ENCODE measurements around the gene SULT4A1.

SULT4A1 gene

DNA sequence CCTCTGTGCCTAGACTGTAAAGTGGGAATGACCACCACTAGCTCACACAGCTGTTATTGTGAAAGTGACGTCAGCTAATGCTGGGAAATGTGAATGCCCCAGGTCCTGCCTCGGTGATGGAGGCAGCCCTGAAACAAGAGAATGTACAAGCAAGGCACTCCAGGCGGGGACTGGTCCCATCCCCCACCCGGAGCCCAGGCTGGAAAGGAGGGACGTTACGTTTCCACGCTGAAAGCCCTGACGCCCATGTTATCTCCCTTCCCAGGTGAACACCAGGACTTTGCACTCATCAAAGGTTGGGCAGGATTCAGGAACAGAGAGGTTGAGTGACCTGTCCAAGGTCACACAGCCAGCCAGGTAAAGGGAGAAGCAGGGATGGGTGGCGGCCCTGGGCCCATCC is 784 bp downstream of the SULT4A1 start:
- no peak for FAIRE-seq
- no peak for DNase-seq (ENCODE audit: low spot score)

DNA sequence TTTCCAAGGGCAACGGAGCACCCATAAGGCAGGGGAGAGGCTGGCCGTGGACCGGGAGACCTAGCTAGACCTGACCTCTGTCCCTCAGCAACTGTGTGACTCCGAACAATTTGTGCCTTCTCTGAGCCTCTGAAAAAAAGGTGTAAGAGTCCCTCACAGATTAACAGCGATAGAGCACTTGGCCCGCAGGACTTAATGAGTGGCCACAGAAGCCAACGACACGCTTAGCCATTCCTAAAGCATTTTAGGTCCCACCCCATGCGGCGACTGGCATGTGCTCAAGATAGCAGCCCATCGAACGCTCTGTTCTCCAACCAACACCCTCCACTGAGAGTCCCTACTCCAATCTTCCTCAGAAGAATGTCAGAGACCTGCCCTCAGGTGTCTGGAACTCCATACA is 1.5 kb downstream of the SULT4A1 start:
- FAIRE-seq = no peak

DNA sequence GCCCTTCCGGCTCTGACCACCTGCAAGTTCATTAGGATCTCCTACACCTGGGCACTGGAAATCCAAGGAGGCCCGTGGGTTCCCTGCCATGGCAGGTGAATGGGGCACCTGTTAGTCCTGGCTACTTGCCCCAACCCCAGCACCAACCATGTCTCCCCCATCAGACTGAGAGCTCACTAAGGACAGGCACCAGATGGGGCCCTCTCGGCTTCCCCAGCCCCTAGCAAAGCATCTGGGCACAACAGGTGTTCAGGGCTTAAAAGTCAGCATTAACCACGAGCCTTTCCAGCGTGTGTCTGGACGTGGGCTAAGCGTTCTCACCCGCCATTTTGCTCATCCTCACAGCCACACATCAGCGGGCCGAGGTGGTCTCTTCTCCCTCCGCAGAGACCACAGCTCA is 2.2 kb downstream of the SULT4A1 start:
- FAIRE-seq = no peak
- no peak for DNase-seq (ENCODE audit: low spot score)

More for the DNA sequence above, 1.5 kb downstream of the SULT4A1 start:
- DNase-seq (ENCODE audit: low spot score) = no peak

DNA sequence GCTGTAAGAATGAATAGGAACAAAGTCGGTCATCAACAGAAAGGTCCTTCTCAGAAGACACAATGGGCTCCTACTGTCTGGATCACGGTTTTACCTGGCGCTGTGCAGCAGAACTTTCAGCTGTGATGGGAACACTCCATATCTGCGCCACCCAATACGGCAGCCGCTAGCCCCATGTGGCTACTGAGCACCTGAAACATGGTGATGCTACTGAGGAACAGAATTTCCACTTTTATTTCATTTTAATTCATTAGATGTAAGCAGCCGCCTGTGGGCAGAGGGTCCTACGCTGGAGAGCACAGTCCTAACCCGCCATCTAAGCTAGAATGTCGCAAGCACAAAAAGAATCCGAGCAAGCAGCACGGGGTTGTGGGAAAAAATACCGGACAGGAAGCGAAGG is 2.7 kb downstream of the SULT4A1 start:
- DNase-seq (ENCODE audit: low spot score) (no peak), FAIRE-seq (no peak)

DNA sequence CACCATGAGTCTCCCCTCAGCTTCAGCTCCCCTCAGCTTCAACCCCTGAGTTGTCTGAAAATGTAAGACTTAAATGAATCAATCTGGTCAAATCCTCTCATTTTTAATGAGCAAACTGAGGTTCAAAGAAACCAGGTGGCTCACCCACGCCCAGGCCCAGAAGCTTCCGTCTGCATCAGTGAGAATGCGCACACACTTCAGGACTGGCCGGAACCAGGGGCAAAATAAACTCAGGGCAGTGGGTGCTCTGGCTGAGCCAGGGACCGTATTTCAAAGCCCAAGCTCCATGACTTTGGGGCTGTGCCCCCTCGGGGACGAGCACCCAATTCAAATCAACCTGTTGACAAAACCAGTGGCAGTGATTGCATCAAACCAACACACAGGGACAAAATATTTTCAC is 3.1 kb downstream of the SULT4A1 start:
- FAIRE-seq = no peak
- no peak for DNase-seq (ENCODE audit: low spot score)

DNA sequence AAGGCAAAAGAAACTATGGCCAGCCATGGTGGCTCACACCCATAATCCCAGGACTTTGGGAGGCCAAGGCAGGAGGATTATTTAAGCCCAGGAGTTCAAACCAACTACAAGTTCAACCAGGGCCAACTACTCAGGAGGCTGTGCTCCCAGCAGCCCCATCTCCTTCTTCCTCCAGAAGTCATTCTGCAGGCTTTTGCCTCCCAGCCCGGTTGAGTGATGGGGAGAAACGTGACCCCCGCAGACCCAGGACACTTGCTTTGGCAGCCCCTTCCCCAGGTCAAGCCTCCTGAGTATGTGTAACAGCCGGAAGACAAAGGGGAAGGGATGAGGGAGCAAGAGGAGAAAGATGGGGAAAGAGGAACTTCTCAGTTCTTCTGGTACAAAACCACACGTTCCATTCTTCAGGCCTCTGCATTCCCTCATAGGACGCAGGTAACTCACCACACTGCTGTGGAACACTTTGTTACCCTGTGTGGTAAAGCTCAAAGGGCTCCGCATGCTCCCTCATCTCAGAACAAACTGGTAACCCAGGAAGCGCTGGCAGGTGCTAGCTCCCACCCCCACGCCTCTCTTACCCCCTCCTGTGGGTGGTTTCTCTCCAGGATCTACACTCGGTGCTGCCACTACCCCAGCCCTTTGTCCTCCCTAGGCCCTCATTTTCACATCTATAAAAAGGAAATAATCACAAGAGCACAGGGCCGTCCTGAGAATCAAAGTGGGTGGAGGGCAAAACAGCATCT is 4.0 kb downstream of the SULT4A1 start:
- no peak for FAIRE-seq
- DNase-seq (ENCODE audit: low spot score) = no peak

DNA sequence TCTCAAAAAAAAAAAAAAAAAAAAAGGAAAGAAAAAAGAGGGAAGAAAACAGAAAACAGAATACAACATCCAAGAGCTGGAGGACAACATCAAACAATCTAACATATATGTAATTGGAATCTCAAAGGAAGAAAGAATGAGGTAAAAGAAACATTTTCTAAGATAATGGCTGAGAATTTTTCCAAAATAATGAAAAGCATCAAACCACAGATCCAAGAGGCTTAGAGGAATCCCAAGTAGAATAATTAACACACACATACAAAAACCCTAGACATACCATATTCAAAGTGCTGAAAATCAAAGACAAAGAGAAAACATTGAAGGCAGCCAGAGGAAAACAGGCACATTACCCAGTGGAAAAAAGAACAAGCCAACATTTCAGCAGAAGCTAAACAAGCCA is 4.9 kb downstream of the SULT4A1 start:
- no peak for DNase-seq (ENCODE audit: low spot score)
- FAIRE-seq = no peak

DNA sequence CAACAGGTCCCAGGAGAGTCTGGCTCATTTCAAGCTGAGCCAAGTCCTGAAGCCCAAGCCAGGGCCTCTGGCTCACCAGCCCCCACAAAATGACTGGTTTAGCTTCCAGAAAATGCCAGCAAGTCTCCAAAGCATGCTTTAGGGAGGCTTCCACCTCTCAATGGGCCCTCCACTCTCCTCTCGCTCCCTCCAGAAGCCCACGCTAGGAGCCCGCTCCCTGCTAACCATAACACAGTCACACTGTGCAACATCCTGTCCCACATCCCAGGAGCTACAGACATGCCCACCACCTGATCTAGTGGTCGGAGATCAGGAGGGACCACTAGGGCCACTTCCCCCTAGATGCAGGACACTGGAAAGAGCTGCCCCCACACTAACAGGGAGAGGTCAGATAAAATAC is 6.9 kb downstream of the SULT4A1 start:
- DNase-seq (ENCODE audit: low spot score) = no peak
- no peak for FAIRE-seq

DNA sequence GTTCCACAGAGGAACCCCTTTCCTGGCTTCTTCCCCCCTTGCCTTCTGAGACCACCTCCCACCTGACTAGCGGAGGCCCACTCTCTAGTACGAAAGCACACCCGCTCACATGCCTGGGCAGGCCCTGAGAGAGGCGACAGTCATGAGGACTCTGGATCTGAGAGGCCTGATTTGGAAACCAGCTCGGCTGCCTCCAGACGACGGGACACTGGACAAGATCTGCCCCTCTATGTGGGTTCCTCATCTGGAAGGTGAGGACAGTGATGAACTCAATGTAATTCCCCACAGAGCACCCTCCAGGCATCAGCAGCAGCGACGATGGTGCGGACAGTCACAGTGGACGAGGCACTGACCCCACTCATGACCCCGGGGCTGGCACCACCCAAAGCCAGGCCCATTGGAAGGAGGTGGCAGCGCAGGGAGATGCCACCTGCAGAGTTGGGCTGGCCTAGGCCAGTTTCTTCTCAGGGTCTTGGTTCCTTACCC is 7.5 kb downstream of the SULT4A1 start:
- DNase-seq (ENCODE audit: low spot score) (no peak), FAIRE-seq (no peak)

DNA sequence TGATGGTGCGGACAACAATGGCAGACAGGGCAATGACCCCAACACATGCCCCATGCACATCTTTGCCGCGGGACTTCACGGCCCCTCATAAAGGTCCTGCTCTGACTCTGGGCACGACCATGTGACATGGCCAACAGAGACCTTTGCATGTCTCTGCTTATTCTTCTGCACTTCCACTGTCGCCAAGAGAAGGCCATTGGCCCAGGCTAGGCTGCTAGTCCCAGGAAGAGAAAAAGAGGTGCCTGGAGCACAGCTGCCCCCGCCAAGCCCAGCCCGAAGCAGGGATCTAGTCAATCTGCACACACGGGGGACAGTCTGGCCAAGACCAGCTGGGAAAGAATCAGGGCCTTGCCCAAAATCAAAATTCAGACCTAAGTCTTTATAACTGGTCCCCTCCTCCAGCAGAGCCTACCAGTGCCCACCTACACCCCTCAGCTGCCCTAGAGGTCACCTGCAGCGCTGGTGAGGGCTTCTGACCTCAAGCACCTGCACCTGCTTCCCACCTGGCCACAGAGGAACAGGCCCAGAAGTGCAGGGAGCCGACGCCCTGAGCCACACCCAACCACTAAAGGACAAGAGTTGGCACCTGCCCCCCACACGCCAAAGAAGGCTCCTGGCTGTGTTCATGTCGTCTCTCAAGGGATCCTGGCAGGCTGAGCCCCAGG is 8.1 kb downstream of the SULT4A1 start:
- FAIRE-seq (no peak), DNase-seq (ENCODE audit: low spot score) (no peak)

DNA sequence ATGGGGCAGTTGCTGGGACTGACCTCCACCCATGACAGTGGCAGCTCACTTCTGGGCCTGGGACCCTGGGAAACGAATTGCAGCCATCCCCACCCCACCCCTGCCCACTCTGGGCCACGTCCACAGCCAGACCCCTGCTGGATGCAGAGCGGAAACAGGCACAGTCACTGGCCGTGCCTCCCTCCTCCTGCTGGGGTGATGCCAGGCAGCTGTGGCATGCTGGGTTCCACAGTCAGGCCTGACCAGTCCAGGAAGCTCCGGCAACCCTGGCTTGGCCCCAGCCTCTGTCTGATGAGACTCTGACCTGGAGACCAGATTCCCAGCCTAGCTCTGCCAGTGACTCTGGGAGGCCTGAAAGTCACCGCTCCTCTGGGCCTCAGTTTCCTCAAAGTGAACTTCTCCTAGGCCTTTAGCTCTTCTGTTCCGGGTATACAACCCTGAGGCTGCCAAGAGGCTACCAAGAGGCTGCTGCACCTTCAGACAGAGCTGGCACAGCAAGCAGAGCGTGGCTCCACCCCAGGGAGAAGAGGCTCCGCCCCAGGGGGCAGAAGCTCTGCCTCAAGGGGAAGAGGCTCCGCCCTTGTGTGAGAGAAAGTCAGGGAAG is 8.9 kb downstream of the SULT4A1 start:
- FAIRE-seq (no peak), DNase-seq (ENCODE audit: low spot score) (no peak)

DNA sequence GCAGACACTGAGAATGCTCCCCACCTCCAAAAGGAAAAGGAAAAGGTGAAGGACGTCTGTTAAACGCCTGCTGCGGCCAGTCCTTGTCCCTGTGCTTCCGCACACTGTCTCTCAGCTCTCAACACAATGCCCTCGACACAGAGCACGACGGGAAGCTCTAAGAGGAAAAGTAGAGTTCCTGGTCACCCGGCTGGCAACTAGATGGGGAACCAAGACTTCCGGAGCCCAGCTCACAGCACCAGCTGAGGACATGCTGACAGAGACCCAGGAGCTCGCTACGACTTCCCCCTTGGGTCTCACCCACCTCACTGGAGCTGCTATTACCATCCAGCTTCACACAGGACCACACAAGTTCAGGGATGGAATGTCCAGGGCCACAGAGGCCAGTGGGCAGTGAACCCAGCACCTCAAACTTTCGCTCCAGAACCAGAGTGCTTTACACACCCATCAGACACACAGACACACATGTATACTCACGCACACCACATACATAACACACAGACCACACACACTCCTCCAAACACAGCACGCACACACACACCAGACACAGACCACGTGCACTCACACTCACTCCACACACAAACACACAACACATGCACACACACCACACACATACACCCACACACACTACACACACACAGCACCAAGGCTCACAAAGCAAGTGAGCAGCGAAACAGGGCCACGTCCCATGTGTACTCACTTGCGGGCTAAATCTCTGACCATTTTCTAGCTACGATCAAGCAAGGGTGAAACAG is 9.6 kb downstream of the SULT4A1 start:
- DNase-seq (ENCODE audit: low spot score) = no peak
- no peak for FAIRE-seq

DNA sequence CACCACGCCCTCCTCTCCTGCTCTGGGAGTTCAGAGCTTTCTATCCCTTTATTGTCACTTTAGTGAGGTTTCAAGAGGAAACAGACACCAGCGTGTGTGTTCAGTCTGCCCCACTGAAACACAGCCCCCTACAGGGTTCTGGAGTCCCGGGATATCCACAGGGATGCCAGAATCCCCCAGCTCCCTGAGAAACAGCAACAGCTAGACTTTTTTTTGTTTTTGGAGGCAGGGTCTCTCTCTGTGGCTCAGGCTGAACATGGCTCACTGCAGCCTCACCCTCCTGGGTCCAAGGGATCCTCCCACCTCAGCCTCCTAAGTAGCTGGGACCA is 10.4 kb downstream of the SULT4A1 start:
- DNase-seq (ENCODE audit: low spot score) (no peak), FAIRE-seq (no peak)

DNA sequence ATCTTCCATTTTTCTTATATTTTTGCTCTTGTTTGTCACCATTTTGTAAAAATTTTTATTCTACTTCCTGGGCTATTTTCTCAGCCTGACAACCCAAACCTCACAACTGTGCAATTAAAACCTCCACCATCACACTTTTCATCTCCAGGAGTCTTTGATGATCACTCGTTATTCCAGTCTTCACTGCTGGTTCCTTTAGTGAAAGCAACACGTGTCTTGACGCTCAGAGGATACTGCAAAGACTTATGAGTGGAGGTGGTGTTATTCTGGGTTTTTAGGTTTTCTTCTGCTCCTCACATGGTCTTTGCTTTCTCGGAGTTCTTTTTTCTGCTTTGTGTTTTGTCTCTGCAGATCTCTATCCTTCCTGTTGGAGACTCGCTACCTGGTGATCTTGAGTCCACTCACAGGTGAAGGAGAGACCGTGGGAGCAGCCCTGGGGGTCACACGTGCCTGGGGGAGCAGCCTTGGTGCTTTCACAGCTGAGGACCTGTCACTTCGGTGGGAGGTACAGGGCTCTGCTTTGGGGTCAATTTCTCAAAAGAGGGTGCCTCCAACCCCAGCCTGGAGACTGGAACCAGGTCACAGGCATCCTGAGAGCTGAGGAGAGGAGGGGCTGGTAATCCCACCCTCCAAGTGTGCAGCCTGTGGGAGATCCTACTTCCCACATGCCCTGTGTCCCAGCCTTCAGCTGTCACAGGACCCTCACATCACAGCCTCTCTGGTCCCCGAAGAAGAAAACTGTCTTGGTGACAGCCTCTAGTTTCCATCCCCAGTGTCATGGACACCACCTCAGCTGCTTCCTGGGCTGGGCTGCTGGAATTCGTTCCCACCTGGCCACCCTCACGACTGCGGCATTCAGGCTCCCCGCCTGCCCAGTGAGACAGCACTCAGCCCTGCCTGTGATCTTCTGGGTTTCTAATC is 11.0 kb downstream of the SULT4A1 start:
- DNase-seq (ENCODE audit: low spot score) (no peak), FAIRE-seq (no peak)

DNA sequence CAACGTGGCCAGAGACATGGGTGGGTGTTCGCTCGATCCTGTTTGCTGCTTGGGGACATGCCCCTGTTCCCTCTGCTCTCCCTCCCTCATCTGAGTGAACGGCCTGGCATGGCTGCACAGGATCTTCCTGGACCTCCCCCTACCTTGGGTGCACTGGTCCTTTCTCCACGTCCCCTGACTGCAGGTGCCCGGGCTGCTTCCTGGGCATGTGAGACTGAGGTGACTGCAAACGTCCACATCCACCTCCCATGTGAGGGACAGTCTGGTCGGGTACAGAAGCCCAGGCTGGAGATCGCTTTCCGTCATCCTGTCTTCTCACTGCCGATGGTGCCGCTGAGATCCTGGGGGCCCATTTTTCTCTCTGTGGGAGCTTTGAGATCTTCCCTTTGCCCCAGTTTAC is 11.8 kb downstream of the SULT4A1 start:
- FAIRE-seq (no peak), DNase-seq (ENCODE audit: low spot score) (no peak)

DNA sequence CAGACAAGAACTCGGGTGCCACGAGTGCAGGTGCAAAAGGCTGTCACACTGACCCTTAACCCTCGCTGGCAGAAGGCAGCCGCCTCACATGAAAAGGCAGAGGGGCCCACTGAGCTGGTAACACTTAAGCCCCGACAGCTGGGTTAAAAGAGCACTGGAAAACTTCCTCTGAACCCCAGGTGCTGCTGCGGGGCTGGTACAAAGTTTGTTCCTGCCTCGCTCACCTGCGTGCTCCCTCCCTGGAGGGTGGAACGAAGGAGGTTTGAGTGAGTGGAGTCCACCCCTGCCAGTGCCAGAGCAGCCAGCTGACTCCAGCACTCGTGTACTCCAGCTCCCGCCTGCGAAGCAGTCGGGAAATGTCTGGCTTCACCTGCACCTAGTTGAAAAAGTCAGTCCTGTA is 12.6 kb downstream of the SULT4A1 start:
- FAIRE-seq (no peak), DNase-seq (ENCODE audit: low spot score) (no peak)

DNA sequence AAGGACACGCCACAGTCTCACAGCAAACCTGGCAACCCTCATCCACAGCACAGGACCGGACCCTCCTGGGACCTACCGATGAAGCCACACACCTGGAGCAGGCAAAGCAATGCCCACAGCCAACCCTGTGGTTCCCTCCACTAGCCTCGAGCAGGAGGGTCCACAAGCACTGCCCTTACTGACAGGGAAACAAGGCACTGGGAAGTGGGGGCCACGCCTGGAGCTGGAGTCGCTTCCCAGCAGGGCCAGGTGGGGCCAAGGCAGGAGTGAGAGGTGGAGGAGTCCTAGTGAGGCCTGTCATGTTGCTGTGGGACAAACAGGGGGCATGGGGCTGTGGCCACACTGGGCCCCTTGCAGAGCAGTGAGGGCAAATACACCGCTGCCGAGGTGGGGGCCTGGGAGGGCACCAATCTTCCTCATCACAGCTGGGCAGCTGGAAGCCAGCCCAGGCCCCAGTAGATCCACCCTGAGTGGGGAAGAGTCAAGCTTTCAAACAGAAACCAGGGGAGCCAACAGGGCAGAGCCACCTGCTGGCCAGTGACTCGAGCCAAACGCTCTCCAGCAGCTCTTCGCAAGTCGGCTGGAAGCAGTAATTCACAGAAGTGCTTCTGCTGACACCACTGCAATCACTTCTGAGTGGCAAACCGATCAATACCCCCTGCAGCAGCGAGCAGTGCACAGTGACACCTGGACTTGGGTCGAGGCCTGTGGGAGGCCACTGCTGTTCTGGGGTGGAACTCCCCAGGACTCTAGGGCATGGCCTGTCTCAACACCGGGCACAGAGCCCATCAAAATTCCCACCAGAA is 13.7 kb downstream of the SULT4A1 start:
- no peak for DNase-seq (ENCODE audit: low spot score)
- no peak for FAIRE-seq

DNA sequence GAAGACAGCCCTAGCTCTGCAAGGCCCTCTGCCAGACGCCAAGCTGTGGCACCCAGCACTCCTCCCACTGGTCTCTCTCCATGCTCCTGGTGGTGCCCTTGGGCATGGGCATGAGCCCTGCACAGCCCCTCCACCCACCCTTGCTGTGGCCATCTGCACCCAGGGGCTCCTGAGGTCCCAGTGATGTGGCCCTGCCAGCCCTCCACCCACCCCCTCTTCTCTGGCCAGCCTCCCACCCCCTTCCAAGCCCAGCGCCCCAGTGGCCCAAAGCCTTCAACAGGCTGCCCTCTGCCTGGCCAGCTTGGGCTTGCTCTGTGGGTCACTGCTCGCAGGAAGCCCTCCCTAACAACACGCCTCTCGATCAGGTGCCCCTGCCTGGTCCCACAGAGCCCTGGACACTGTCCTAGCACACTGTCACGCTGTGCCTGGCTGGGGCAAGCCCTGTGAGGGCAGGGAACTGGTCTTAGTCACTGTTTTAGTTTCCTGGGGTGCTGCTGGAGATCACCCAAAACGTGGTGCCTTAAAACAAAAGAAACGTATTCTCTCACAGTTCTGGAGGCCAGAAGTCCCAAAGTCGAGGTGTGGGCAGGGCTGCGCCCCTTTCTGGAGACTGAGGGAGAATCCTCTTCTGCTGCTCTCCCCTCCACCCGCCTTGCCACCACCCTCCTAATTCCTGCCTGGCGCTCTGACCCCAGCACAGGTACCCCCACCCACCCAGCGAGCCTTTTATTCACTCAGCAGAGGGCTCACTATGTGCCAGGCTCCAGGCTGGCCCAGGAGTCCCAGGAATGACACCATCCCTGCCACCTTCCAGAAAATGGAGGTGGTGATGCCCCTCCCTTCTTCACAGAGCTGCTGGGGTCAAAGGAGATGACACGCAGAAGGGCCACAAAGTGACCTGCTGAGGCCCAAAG is 14.7 kb downstream of the SULT4A1 start:
- DNase-seq (ENCODE audit: low spot score) (no peak), FAIRE-seq (no peak)

DNA sequence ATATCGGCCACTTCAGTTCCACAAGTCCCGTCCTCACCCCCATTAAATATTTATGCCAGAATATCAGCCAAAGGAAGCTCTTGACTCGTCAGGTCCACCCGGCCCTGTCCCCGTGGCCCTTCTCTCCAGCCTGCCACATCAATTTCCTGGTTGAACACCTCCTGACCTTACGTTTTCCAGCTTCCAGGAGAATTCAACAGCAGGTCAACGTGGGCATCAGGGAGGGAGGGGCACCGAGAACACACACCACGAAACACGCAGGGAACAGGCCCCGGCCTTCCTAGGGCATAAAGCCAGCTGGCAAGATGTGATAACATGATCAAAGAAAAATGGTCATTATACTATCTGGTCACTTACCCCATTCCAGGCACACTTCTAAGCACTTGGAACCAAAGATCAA is 15.3 kb downstream of the SULT4A1 start:
- FAIRE-seq = no peak
- DNase-seq (ENCODE audit: low spot score) = no peak
